Limb (tissue), 2 donors: Measurements from ENCODE around the gene SHANK3.
"Not testable (repeated sequence)": the region's sequence is repeated elsewhere in the genome, so short reads cannot be mapped to it uniquely, and the experiment has no call there.

Experiments
- DNase-seq, 2 donors: peaks; one replicate each; pipeline ENCODE4 v3.0.0-alpha.2; 2016; ENCODE audit errors: extremely low spot score in 2 of 2

SHANK3 gene

GRCh38 chr22:50672471-50673230 is at the start of gene SHANK3:
TSS of gene SHANK3 (plus strand) at chr22:50672823.
- peak in 1 of 2 donors; percentile 48 for DNase-seq

- DNase-seq, result no peak
Measured at GRCh38 chr22:50624347-50625130, 48.1 kb upstream of the SHANK3 start.

GRCh38 chr22:50625131-50625567 is 47.5 kb upstream of the SHANK3 start:
- DNase-seq, result no peak

GRCh38 chr22:50625568-50626313 is 46.9 kb upstream of the SHANK3 start:
- DNase-seq, result no peak

GRCh38 chr22:50626314-50626849 is 46.2 kb upstream of the SHANK3 start:
- no peak for DNase-seq

- no peak for DNase-seq
Measured at GRCh38 chr22:50626850-50627641, 45.6 kb upstream of the SHANK3 start.

GRCh38 chr22:50627642-50628542 is 44.7 kb upstream of the SHANK3 start, which contains the start of gene ARSA:
TSS of gene ARSA (minus strand) at chr22:50628152. CDS start at chr22:50627779, 373 bp downstream.
- peak; percentile 85 to 88 for DNase-seq

- DNase-seq, result no peak
Measured at GRCh38 chr22:50628543-50629134, 44.0 kb upstream of the SHANK3 start.

GRCh38 chr22:50630376-50630775 is 42.2 kb upstream of the SHANK3 start:
- DNase-seq, result no peak

GRCh38 chr22:50633086-50633485 is 39.5 kb upstream of the SHANK3 start:
- DNase-seq, result no peak

- DNase-seq, result no peak
Measured at GRCh38 chr22:50633771-50634170, 38.9 kb upstream of the SHANK3 start.

- no peak for DNase-seq
Measured at GRCh38 chr22:50635591-50635990, 37.0 kb upstream of the SHANK3 start.

- not testable (repeated sequence) for DNase-seq
Measured at GRCh38 chr22:50640296-50640695, 32.3 kb upstream of the SHANK3 start.

- DNase-seq, result no peak
Measured at GRCh38 chr22:50640857-50641647, 31.6 kb upstream of the SHANK3 start.

- peak; percentile 43 to 58 for DNase-seq
Measured at GRCh38 chr22:50641696-50642607, 30.7 kb upstream of the SHANK3 start.

- DNase-seq, result not testable (repeated sequence)
Measured at GRCh38 chr22:50643021-50643820, 29.4 kb upstream of the SHANK3 start.

GRCh38 chr22:50643821-50644101 is 28.9 kb upstream of the SHANK3 start:
- not testable (repeated sequence) for DNase-seq
